Measurements from ENCODE around the gene BTNL9. TPM values are rescaled to one million over a fixed set of nuclear protein-coding genes. Genes with fewer than 3 reads are reported as not detected.
A peak's percentile ranks its signal among the peaks of the same experiment; 100 is the strongest.

Gene BTNL9
- total and polyA plus RNA-seq, 9 of the 15 experiments (the other 6 are each of a cell fraction or from before 2014, with no cell fraction given): 3.7 to 86.7 (median 29.4) TPM

DNA sequence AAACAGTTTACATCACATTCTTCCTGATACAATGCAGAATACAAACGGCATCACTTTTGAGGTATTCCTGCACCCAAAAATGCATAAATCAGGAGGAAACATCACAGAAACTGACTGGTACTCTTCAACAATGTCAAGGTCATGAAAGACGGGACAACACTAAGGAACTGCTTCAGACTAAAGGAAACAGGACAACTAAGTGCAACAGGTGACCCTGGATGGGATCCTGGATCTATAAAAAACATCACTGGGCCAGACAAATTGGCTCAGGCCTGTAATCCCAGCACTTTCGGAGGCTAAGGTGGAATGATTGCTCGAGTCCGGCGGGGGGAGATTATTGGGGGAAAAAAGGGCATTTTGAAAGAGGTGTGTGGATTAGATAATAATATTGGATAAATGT is 22.6 kb downstream of the BTNL9 start (continued):
- no peak for TF ChIP-seq YY1 (IDR thresholded peaks at IDR 0.05; ENCODE audit: borderline replicate concordance in 1 of 3, control insufficient read depth in 1 of 3, extremely low read depth in 1 of 3, insufficient read depth in 3 of 3, insufficient read length in 1 of 3, insufficient replicate concordance in 2 of 3, low read depth in 1 of 3, low read length in 2 of 3)

DNA sequence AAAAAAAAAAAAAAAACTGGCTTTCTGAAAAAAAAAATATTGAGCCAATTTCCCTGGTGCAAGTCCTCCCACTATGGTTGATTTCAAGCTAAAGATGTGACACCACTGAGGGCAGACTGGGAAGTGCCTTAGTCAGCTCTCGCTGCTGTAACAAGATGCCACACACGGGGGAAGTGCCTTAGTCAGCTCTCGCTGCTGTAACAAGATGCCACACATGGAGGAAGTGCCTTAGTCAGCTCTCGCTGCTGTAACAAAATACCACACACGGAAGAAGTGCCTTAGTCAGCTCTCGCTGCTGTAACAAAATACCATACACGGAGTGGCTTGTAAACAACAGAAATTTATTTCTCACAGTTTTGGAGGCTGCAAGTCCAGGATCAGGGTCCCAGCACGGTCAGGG is 23.4 kb downstream of the BTNL9 start:
- Histone ChIP-seq H3K4me1 (replicated peaks in 1 of 2; ENCODE audit: control insufficient read depth in 2 of 2, insufficient read depth in 2 of 2, low read length in 2 of 2) (no peaks in the 10 kb centered on the region; a peak in 1 of 5 replicates), H3K9me1 (ENCODE audit: control insufficient read depth, insufficient read depth, low read length) (no peaks in the 10 kb centered on the region), H4K20me1 (replicated peaks; ENCODE audit: control insufficient read depth, insufficient read depth, low read length) (no peaks in the 10 kb centered on the region), H2AFZ (ENCODE audit: low read depth, low read length) (no peak overlapping the region), H3K27me3 (ENCODE audit: control insufficient read depth in 2 of 2, insufficient read depth in 2 of 2, low read length in 2 of 2) (no peaks in the 10 kb centered on the region), H3K9ac (ENCODE audit: insufficient read depth in 1 of 2, low read depth in 2 of 2, low read length in 2 of 2) (no peak overlapping the region), H3K9me3 (replicated peaks; ENCODE audit: control insufficient read depth, insufficient read depth, low read depth, low read length) (no peaks in the 10 kb centered on the region), H3K4me3 (no peak overlapping the region), H3K36me3 (ENCODE audit: control insufficient read depth, insufficient read depth, low read length) (peaks cover 20% of the 10 kb centered on the region; the same call in 1 of the 3 replicates), H3K4me2 (ENCODE audit: insufficient read depth, low read length) (no peak overlapping the region), H3K79me2 (ENCODE audit: control insufficient read depth, insufficient read depth, low read length) (no peaks in the 10 kb centered on the region), H3K27ac (ENCODE audit: extremely low read depth, low read depth, low read length) (no peak overlapping the region)
- DNase-seq (ENCODE audit: extremely low read depth in 1 of 4, low spot score in 3 of 4) (no peak), ATAC-seq (no peak), FAIRE-seq (no peak)
- no TSS peak for BruUV-seq (replicated peaks)
- intact Hi-C loops (cut with micrococcal nuclease) (no loop called here), in situ Hi-C loops (cut with MboI) (no loop called here)
- WGBS (ENCODE audit: insufficient coverage, low coverage, missing lambda C conversion rate): 67% methylated on average over 8 of the region's 8 CpGs
- ChIA-PET CTCF (ENCODE audit: low intra/inter-chr PET ratio) (no interaction called here), POLR2A (no interaction called here)
- no peak for TF ChIP-seq XRCC3 (IDR thresholded peaks at IDR 0.05)
- TF ChIP-seq TRIM24 (IDR thresholded peaks at IDR 0.05): peak; percentile 38 to 57; a peak in 3 of 4 replicates
- TF ChIP-seq SIN3A (IDR thresholded peaks at IDR 0.05; ENCODE audit: borderline replicate concordance in 2 of 2, control insufficient read depth in 1 of 2, low read depth in 2 of 2, low read length in 2 of 2): no peak
- peak; percentile 56; the same call in 1 of the 2 replicates for TF ChIP-seq TRIM28 (IDR thresholded peaks at IDR 0.05)
- TF ChIP-seq ZNF12 (CRISPR knock-in tag; IDR thresholded peaks at IDR 0.05): peak; percentile 98
- 0 out of 2 replicates have a peak, but pooled peaks have one; percentile 8 for TF ChIP-seq SPI1 (IDR thresholded peaks at IDR 0.05; ENCODE audit: borderline replicate concordance, low read depth, low read length)
